Activated CD4-positive, alpha-beta T cell treated with anti-CD3 and anti-CD28 coated beads for 1 hour (primary cell): Measurements from ENCODE around the gene ZNF428.
A peak's percentile ranks its signal among the peaks of the same experiment; 100 is the strongest.
"Not testable (repeated sequence)": the region's sequence is repeated elsewhere in the genome, so short reads cannot be mapped to it uniquely, and the experiment has no call there.

Experiments
- DNase-seq: peaks from one replicate; pipeline ENCODE4 v3.0.0-alpha.2; 2020

ZNF428 gene

GRCh38 chr19:43591904-43592772, 27.3 kb downstream of the ZNF428 start:
- DNase-seq, result no peak

DNA sequence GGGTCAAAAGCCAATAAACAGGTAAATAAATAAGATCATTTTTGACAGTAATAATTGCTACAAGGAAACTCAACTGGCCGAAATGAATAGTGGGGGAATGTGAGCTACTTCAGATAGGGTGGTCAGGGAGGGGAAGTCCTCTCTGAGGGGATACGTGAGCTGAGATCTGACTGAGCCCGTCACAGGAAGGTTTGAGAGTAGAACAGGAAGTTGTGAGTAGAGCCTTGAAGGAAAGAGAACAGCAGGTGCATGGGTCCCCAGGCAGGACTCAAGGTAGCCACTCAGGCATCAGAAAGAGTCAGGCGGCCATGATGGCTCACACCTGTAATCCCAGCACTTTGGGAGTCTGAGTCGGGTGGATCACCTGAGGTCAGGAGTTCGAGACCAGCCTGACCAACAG, 29.8 kb downstream of the ZNF428 start:
- no peak for DNase-seq

GRCh38 chr19:43589277-43589676, 30.2 kb downstream of the ZNF428 start:
- no peak for DNase-seq

DNA sequence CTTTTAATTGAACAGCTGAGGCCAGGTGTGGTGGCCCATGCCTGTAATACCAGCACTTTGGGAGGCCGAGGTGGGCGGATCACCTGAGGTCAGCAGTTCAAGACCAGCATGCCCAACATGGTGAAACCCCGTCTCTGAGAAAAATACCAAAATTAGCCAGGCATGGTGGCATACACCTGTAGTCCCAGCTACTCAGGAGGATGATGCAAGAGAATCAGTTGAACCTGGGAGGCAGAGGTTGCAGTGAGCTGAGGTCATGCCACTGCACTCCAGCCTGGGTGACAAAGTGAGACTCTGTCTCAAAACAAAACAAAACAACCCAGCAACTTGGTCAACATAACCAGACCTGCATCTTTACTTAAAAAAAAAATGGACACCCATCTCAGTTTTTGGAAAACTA, 32.4 kb downstream of the ZNF428 start:
- not testable (repeated sequence) for DNase-seq

DNA sequence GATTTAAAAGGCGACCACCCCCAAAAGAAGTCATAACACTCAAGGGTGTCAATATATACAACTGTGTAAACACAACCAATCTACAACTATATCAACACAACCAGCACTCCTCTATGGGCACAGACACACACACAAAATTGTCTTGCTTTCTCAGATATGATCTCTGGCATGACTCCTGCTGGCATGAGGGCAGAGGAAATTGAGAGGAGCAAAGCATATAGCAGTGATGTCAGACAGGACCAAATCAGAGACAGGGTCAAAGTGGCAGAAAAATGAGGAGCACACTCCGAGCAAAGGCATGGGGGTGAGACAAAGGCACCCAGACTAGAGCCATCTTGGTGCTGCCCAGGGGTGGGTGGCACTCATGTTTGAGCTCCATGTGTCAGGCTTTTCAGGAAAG, 33.1 kb downstream of the ZNF428 start:
- no peak for DNase-seq

DNA sequence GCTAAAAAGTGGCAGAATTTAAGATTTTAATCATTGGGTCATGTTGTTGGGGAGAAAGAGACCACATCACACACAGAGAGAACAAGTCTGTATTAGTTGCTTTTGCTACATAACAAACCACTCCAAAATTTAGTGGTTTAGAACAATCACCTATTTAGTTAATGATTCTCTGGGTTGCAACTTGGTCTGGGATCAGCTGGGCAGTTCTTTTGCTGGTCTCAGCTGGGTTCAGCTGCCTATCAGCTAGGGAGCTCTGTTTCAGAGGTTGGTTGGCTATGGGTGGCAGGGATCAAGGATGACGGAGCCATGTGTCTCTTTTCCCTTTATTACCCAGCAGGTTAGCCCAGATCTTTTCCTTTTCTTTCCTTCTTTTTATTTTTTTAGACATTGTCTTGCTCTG, 34.9 kb downstream of the ZNF428 start:
- no peak for DNase-seq

GRCh38 chr19:43582495-43582894, 36.9 kb downstream of the ZNF428 start:
- no peak for DNase-seq

DNA sequence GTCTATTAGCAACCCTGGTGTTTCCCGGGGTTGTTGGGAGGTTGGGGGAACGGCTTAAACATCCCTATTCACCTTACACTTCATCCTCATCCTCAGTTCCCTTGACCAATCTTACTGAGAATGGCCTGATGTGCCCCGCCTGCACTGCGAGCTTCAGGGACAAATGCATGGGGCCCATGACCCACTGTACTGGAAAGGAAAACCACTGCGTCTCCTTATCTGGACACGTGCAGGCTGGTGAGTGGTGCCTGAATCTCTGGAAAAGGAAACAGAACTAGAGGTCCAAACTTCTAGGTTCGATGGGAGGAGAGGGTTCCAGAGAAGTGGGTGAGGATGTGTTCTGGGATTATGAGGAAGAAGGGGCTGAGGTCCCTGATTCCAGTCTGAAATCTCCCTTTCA, 38.0 kb downstream of the ZNF428 start:
- no peak for DNase-seq

DNA sequence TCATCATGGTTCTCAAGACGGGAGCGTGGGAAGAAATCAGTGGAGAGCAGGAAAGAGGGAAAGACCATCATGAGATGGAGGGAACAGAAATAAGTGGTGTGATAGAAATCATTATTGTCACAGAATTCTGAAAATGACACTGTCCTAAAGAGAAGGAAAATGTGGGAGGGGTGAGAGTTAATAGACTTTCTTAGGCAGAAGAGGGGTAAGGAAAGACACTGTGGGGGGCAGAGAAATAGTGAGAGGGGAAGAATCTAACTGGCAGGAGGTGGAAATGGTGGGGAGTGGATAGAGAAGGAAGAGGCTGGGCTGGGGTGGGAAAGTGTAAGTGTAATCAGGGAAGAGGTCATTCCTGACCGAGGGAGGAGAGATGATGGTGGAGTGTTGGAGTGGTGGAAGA, 40.6 kb downstream of the ZNF428 start:
- DNase-seq, result no peak

DNA sequence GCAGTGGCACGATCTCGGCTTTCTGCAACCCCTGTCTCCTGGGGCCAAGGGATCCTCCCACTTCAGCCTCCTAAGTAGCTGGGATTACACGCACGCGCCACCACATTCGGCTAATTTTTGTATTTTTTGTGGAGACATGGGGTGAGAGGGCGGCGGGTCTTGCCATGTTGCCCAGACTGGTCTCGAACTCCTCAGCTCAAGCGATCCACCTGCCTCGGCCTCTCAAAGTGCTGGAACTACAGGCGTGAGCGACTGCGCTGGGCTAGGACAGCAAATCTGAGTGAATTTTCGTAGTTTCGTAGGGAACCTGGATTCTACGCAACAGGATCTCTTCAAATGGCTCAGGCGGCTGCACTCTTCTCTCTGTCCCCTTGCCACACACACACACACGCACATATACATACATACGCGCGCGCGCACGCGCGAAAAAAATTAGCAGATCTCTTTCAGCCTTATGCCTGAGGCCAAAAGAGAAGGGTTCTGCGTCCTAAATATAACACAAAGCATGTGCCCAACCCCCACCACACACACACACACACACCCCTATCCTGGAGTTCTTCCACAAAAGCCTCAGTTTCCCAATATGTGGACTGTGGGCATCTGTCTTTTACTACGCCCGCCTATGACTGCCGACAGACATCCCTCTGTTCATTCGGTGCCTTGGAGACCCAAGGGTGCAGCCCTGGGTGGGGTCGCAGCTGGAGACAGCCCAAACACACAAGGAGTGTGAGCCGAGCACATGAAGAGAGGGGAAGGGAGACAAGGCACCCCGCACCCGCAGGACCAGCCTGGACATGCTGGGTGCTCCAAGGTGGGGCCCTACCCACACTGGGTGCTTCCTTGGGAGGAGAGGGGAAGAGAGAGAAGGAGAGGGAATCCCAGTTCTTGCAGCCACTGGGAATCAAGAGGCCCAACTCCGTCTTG, 43.2 kb downstream of the ZNF428 start:
- no peak for DNase-seq

- DNase-seq, result peak; percentile 89
Measured at GRCh38 chr19:43575156-43575950, 44.1 kb downstream of the ZNF428 start, which contains the start of the genes PINLYP and XRCC1. Gene PINLYP, plus strand, starts transcription at chr19:43575801. Its CDS starts 1,391 bp downstream, at chr19:43577192. Gene XRCC1, minus strand, starts transcription at chr19:43575527. Its CDS starts 69 bp downstream, at chr19:43575458.

DNA sequence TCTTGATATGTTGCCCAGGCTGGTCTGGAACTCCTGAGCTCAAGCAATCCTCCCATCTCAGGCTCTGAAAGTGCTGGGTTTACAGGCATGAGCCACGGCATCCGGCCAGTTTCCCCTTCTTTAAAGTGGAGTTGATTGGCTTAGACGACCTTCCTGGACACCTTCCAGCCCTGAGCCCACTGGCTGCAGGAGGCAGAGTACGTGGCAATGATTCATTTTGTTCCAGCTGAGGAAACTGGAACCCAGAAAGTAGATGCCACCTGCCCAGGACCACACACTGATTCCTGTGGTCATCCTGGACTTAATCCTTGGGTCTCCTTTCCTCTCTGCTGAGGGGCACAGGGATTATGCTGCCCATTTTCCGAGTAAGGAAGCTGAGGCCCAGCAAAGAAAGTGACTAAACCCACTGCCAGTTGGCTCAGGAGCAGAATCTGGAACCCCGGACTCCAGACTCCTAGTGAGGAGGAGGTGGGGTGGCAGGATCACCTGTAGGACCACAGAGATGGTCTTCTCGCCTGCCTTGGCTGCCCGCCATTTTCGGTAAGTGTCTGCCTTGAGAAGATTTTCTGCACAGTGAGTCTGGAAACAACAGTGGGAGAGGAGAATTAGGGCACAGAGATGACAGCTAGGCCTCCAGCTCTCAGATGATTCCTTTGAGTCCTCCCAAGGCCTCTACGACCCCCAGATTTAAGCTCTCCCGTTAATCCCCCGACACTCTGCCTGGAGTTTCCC, 44.8 kb downstream of the ZNF428 start:
- DNase-seq, result no peak

- DNase-seq, result no peak
Measured at GRCh38 chr19:43572171-43572588, 47.2 kb downstream of the ZNF428 start.

- no peak for DNase-seq
Measured at GRCh38 chr19:43570174-43570791, 49.1 kb downstream of the ZNF428 start.

GRCh38 chr19:43569657-43570056, 49.8 kb downstream of the ZNF428 start:
- no peak for DNase-seq

GRCh38 chr19:43564800-43565199, 54.6 kb downstream of the ZNF428 start:
- no peak for DNase-seq

- no peak for DNase-seq
Measured at GRCh38 chr19:43563816-43564457, 55.5 kb downstream of the ZNF428 start.

GRCh38 chr19:43562698-43563241, 56.7 kb downstream of the ZNF428 start:
- DNase-seq, result peak; percentile 62

DNA sequence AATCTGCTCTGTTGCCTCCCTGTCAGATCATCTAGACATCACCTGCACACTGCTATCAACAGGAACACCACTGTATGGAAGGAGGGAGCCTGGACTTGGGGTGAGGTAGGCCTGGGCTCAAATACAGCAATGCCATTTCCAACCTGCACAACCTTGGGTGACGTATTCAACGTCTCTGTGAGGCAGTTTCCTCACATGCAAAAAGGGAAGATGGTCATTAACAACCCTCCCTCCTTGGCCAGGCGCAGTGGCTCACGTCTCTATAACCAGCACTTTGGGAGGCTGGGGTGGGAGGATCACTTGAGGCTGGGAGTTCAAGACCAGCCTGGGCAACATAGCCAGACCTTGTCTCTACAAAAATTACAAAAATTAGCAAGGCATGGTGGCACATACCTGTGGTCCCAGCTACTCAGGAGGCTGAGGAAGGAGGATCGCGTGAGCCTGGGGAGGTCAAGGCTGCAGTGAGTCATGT, 57.2 kb downstream of the ZNF428 start:
- no peak for DNase-seq

DNA sequence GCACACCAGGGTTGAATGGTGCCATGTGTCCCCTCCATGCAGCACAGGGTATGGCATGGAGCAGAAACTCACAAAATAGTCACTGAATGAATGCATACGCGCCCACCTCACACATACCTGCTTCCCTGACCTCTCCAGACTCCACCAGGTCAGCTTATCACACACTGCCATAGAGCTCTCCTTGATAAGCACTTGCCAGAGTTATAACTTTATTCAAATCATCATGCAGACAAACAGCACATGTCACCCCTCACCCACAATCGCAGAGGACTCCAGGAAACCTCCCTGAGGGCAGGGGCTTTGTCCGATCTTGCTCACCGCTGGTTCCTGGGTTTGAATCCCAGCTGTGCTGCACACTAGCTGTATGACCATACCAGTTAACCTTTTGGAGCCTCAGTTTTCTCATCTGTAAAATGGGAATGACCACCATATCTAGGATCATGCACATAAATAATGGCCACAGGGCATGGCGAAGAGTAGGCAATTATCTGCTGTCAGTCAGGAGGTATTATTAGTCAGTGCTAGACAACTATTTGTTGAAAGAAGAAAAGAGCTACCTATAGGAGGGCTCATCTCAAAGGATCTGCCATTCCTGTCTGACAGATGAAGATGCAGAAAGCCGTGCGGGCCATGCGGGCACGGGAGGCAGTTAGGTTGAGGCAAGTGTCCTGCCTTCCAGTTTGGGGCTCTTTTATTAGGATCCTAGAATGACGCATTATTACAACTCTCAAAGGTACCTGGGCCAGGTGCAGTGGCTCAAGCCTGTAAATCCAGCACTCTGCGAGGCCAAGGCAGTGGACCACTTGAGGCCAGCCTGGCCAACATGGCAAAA, 58.1 kb downstream of the ZNF428 start:
- DNase-seq, result no peak
